Right lobe of liver (tissue), 6 donors: Measurements from ENCODE around the gene CRYBB1. TPM values are rescaled to one million over a fixed set of nuclear protein-coding genes. Genes with fewer than 3 reads are reported as not detected.

Experiments used
- ATAC-seq, 4 donors: fragments of 200-7000 bp; cut with Tn5 transposase; one replicate each; pipeline ENCODE4 v1.9.1; 2020; ENCODE audit warnings: mild to moderate bottlenecking in 4 of 4, moderate library complexity in 4 of 4
- DNase-seq, 3 donors: peaks; one replicate each; pipeline ENCODE4 v3.0.0-alpha.2; 2020
- H3K27ac ChIP-seq, 3 donors: fragments of 200-600 bp; one replicate each; pipeline ENCODE4 v1.8.0; 2022
- H3K27me3 ChIP-seq, 2 donors: fragments of 200-600 bp; one replicate each; pipeline ENCODE4 v1.8.0; 2022
- H3K36me3 ChIP-seq, 4 donors: fragments of 200-600 bp; sonication (generic) in 1 of 4; one replicate each; pipeline versions ENCODE4 v1.5.1 to v1.8.0; 2017 to 2022; ENCODE audit warnings: control low read depth in 1 of 4
- H3K4me1 ChIP-seq, 4 donors: fragments of 200-600 bp; sonication (generic) in 1 of 4; one replicate each; pipeline versions ENCODE4 v1.5.1 to v1.8.0; 2017 to 2022; ENCODE audit warnings: control low read depth in 1 of 4
- H3K4me3 ChIP-seq, 3 donors: fragments of 200-600 bp; one replicate each; pipeline ENCODE4 v1.8.0; 2022
- H3K9me3 ChIP-seq, 4 donors: fragments of 200-600 bp; sonication (generic) in 1 of 4; one replicate each; pipeline versions ENCODE4 v1.5.1 to v1.8.0; 2017 to 2022; ENCODE audit warnings: control low read depth in 1 of 4
- POLR2A ChIP-seq: fragments of 450-650 bp; IDR thresholded peaks from one replicate; pipeline ENCODE4 v1.6.1; 2017; ENCODE audit warnings: antibody characterized with exemption, mild to moderate bottlenecking
- WGBS: methylation state at CpG from one replicate; pipeline ENCODE4 v1.1.6; 2018; ENCODE audit warnings: low coverage, low lambda C conversion rate; ENCODE audit not compliant: insufficient coverage; ENCODE audit errors: missing lambda C conversion rate; 5-methylcytosine and 5-hydroxymethylcytosine counted together
- intact Hi-C, 2 donors: fragments of 100-400 bp; cut with DNase I; formaldehyde crosslinking; loops; one replicate each; pipeline versions ENCODE4 v1.11.2 to v1.14.1; 2022
- total RNA-seq, 6 experiments: library from RNA; depleted of rRNA in 2 of 6; stranded (reverse); fragments of >200 nt in 2 of 6; fragmentation: NEBNext Ultra II Directional in 3 of 6; extraction: Animal tissue kit (Norgen Biotek cat#: 25700) in 3 of 6; gene quantifications; one replicate each; pipeline versions ENCODE4 v1.1.0 to v1.2.4, GENCODE V29; 2016 to 2023
- TF ChIP-seq, protein P1 (sequence below), 4 donors: fragments of 200-600 bp in 3 of 4; fragments of 450-650 bp in 1 of 4; IDR thresholded peaks; one replicate each; pipeline versions ENCODE4 v1.5.1 to v1.8.0; 2016 to 2022; ENCODE audit warnings: antibody characterized with exemption in 4 of 4, mild to moderate bottlenecking in 2 of 4
- donor health status: DM: no; HTN: yes; CAD: no.
- donor health status: DM: no; HTN: no; CAD: no.
- donor health status: DM: no; HTN: no; CAD: no.
- donor health status: DM: no; HTN: yes; CAD: no.
- donor health status: DM: no; HTN: yes; CAD: no.

The CRYBB1 gene
- total RNA-seq, 6 experiments from 2014 or later: 0.53 to 0.59 TPM; not detected in 4

DNA sequence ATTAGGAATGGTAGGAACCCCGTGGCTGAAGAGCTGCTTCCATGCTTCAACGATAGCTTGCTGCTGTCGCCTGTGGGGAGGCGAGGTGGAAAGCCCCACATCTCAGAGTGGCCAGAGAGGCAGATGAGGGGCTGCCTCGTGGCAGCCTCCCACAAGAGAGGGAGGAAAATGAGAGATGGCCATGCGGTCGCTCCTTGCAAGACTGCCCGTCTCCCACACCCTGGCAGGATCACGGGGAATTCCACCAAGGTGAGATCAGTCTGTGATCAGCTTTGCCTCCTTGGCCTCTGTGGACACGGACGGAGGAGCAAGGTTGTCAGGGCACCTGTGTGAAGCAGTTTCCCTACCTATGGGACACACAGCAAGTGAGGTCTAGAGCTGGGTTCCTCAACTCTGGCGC lies 7.0 kb upstream of the CRYBB1 start:
- Histone ChIP-seq H3K4me3 (no peak overlapping the region), H3K4me1 (no peaks in the 10 kb centered on the region), H3K9me3 (no peaks in the 10 kb centered on the region), H3K36me3 (no peaks in the 10 kb centered on the region), H3K27ac (no peak overlapping the region), H3K27me3 (no peaks in the 10 kb centered on the region)
- ATAC-seq (no peak), DNase-seq (no peak)
- intact Hi-C loops: no loop called here
- WGBS: 100% methylated on average over 1 of the region's 12 CpGs
- TF ChIP-seq POLR2A: no peak

DNA sequence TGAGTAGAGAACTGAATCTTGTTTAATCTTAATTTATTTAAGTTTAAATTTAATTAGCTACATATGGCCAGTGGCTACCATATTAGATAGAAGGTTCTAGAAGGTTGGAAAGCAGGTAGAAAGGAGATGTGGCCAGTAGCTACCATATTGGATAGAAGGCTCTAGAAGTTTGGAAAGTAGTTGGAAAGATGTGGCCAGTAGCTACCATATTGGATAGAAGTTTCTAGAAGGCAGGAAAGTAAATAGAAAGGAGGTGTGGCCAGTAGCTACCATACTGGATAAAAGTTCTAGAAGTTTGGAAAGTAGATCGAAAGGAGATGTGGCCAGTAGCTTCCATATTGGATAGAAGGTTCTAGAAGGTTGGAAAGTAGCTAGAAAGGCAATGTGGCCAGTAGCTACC lies 6.2 kb upstream of the CRYBB1 start:
- H3K9me3 ChIP-seq: no peaks in the 10 kb centered on the region
- TF ChIP-seq, protein P1, sequence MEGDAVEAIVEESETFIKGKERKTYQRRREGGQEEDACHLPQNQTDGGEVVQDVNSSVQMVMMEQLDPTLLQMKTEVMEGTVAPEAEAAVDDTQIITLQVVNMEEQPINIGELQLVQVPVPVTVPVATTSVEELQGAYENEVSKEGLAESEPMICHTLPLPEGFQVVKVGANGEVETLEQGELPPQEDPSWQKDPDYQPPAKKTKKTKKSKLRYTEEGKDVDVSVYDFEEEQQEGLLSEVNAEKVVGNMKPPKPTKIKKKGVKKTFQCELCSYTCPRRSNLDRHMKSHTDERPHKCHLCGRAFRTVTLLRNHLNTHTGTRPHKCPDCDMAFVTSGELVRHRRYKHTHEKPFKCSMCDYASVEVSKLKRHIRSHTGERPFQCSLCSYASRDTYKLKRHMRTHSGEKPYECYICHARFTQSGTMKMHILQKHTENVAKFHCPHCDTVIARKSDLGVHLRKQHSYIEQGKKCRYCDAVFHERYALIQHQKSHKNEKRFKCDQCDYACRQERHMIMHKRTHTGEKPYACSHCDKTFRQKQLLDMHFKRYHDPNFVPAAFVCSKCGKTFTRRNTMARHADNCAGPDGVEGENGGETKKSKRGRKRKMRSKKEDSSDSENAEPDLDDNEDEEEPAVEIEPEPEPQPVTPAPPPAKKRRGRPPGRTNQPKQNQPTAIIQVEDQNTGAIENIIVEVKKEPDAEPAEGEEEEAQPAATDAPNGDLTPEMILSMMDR (IDR thresholded peaks at IDR 0.05): no peak
- no peak for TF ChIP-seq POLR2A
- intact Hi-C loops: no loop called here
- H3K4me3 ChIP-seq: no peak overlapping the region
- DNase-seq (no peak), ATAC-seq (no peak)
- H3K4me1 ChIP-seq: no peaks in the 10 kb centered on the region
- H3K27ac ChIP-seq: no peak overlapping the region
- 87% methylated on average over 1 of the region's 1 CpG for WGBS
- H3K27me3 ChIP-seq: no peaks in the 10 kb centered on the region
- no peaks in the 10 kb centered on the region for H3K36me3 ChIP-seq

GRCh38 chr22:26621663-26622062 lies 3.8 kb upstream of the CRYBB1 start, which contains the start of gene CRYBA4:
Gene CRYBA4, plus strand, starts transcription at chr22:26621963. Its CDS starts 634 bp downstream, at chr22:26622597.
- ATAC-seq (no peak), DNase-seq (no peak)
- Histone ChIP-seq H3K4me3 (no peak within 1 kb of the TSS), H3K9me3 (no peaks in the 10 kb centered on the region), H3K27ac (no peak within 1 kb of the TSS), H3K27me3 (no peaks in the 10 kb centered on the region), H3K4me1 (no peaks in the 10 kb centered on the region), H3K36me3 (no peaks in the 10 kb centered on the region)
- 70% methylated on average over 2 of the region's 7 CpGs for WGBS
- intact Hi-C loops: no loop called here
- TF ChIP-seq, protein P1 (IDR thresholded peaks at IDR 0.05): no peak
- no peak for TF ChIP-seq POLR2A

GRCh38 chr22:26620197-26620596 lies 2.4 kb upstream of the CRYBB1 start:
- intact Hi-C loops: no loop called here
- TF ChIP-seq, protein P1 (IDR thresholded peaks at IDR 0.05): no peak
- TF ChIP-seq POLR2A: no peak
- no peaks in the 10 kb centered on the region for H3K4me1 ChIP-seq
- no peaks in the 10 kb centered on the region for H3K9me3 ChIP-seq
- H3K36me3 ChIP-seq: no peaks in the 10 kb centered on the region
- DNase-seq (no peak), ATAC-seq (no peak)
- H3K4me3 ChIP-seq: no peak overlapping the region
- H3K27me3 ChIP-seq: no peaks in the 10 kb centered on the region
- 65% methylated on average over 2 of the region's 2 CpGs for WGBS
- no peak overlapping the region for H3K27ac ChIP-seq

- no peaks in the 10 kb centered on the region for H3K27me3 ChIP-seq
- H3K9me3 ChIP-seq: no peaks in the 10 kb centered on the region
- ATAC-seq: no peak
- H3K36me3 ChIP-seq: no peaks in the 10 kb centered on the region
- intact Hi-C loops: no loop called here
- no peak for DNase-seq
- H3K27ac ChIP-seq: no peak overlapping the region
- H3K4me1 ChIP-seq: no peaks in the 10 kb centered on the region
- TF ChIP-seq, protein P1 (IDR thresholded peaks at IDR 0.05): no peak
- TF ChIP-seq POLR2A: no peak
- H3K4me3 ChIP-seq: no peak overlapping the region
- WGBS: 57% methylated on average over 2 of the region's 6 CpGs
Measured at GRCh38 chr22:26619510-26619909, 1.7 kb upstream of the CRYBB1 start.
